Stimulated activated CD8-positive, alpha-beta memory T cell treated with anti-CD3 and anti-CD28 coated beads, Interleukin-12 subunit alpha, Interleukin-12 subunit beta, amount 100 ng/mL, for 24 hours (primary cell): ENCODE data around the gene COL4A1.

ENCODE experiments used
- DNase-seq: peaks from one replicate; pipeline ENCODE4 v3.0.0-alpha.2; 2020; ENCODE audit errors: extremely low read depth

COL4A1 gene

DNA sequence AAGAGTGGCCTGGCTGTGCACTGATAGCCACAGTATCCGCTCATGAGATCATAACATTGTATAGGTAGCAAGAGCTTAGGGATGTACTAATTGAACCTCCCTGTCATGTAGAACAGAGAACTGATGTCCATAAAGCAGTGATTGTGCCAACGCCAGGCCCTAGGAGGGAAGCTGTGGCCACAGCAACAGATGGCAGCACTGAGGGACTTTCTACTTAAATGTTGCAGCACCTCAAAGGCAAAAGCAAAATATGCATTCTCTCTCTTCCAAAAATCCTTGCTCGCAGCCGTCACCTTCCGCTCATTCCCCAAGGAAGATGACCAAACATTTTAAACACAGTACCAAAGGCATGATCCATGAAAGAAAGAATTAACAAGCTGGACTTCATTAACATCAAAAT is 32.3 kb downstream of the COL4A1 start:
- no peak for DNase-seq

DNA sequence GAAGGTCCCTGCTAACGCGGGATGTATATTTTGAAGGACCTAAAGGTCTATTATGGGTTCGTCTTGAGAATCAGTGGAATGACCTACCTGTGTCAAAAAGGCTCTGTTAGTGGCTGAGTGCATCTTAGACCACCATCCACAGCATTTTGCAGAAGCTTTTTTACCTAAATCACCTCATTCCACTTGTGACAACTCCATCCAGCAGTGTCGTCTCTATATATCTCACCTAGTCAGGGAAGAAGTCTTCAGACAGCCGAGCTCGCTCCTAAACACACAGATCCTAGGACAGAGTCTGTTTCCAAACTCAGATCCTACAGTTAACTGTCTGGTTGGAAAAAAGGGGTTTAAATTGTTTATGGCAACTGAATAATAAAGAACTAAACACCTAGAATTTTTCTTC is 33.7 kb downstream of the COL4A1 start:
- DNase-seq = no peak

DNA sequence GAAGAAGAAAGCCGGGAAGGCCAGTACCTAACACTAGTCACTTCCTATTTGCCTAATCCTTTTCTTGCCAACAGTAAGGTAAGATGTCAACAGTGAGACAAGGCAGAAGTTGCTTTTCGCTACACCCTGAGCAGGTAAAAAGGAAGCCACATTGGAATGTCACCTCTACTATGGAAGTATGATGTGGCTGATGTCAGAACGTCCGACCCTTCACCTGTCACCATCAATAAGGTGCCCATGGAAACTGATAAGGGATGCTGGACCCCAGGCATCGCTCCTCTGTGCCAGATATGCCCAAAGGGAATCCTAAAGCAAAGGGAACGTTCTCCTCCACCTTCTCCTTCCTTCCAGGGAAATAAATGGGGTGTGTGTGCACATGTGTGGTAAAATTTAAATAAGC is 34.3 kb downstream of the COL4A1 start:
- no peak for DNase-seq

DNA sequence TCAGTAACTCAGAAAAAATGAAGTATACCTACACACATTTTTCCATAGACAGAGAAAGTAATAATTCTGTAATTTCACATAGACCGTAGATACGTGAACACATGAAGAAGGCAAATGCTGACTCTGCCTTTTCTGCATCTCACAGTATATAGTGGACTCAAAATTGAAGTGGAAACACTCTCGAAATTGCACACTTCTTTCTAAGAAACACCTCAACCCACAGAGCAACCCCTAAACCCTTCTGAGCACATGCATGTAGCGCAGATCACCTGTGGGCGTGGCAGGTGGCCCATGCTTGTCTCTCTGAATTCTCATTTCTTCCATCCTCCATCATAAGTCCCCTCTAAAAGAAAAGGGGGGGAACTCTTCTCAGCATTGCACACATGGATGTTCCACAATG is 34.7 kb downstream of the COL4A1 start:
- no peak for DNase-seq

DNA sequence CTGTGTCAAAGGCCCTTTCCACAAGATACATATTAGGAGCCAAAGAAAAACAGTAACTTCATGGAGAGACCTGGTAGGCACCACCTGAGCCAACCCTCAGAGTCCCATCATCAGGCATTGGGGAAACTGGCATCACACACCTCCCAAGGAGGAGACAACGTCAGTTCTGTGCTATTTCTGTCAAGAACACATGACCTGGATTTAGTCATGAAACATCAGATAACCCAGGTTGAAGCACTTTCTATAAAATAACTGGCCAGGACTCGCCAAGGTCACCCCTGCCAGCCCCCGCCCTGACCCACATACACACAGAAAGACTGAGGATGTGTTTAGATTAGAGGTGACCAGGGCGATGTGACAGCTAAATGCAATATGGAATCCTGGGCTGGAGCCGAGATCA is 35.6 kb downstream of the COL4A1 start:
- DNase-seq = no peak

DNA sequence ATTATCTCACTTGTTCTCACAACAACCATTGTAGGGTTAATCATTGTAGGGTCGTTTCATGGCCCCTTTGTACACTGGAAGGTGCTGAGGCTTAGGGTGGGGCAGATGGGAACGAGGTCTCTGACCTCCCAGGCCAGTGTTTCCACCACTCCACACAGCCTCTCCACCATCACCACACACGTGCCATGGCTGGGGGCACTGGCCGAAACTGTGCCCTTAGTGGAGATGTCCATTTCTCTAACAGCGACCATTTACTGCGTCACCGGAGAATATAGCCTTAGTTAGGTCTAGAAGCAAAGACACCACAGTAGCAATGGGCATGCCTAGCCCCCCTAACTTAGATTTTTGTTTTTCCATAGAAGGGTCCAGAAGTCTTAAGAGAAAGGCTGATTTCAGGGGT is 36.5 kb downstream of the COL4A1 start:
- DNase-seq = no peak

DNA sequence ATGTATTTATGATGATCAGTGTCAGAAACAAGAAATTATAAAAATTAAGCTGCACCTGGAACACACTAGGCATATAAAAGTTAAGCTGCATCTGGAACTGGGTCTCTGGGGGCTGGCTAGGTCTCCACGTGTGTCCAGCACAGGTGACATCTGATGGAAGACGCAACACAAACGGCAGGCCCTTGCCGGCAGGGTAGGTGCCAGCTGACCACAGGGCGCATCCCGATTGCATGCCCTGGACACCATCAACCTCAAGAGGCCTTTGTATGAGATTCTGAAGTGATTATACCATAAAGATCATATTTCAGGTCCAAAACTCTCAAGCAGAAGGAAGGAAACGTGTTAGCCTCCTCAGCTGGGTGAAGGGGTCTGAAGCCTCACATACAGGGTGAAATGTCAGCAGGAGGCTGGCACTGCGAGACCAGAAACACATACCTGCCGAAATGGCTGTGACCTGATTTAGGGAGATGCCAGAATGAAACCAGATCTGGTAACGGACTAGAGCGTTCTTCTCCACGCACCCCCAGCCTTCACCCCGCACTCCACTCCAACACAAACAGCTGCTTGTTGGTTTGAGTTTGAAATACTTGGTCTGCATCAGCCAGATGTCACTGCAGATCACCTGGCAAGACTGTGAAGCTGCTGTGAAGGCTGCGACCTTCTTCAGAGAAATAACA is 37.3 kb downstream of the COL4A1 start:
- no peak for DNase-seq

DNA sequence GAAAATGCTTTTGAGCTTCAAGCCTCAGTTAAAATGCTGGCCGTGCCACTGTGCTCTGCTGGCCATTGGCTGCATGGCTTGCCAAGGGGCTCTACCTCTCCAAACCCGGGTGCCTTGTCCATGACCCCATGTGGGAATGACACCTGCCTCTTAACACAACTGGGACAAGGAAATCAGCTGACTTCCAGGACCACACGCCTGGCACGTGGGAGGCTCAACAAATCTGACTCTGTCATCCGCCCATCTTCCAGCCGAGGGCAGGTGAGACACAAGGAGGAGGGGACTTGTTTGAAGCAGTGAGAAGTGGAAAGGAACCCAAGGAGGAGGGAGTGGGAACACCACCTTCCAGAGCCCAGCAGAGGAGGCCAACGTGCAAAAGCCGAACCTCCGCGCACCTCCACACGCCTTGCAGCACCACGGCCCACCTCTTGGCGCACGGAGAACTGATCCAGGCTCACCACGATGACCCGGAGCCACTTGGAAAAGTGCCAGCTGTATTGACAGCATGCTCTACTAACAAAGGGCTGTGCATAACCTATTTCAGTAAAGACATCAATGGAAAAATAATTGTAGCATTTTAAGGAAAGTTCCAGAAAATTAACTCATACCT is 38.3 kb downstream of the COL4A1 start:
- no peak for DNase-seq

DNA sequence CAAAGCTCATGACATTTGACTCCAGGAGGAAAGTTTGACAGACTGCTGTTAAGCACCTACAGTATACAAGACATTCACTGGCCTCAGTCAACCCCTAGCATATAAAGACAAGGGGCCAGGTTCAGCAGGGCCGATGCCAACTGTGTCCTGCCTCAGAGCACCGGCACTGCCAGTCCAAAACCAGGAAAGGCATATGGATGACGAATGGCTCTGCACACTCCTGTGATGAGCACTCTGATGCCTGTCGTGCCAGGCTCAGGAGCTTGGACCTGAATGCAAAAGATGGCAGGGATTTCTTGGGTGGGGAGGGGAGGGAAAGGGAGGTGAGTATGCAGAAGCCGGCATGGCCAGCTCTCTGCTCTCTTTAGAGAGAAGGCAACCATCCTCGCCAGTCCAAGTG is 38.9 kb downstream of the COL4A1 start:
- no peak for DNase-seq

DNA sequence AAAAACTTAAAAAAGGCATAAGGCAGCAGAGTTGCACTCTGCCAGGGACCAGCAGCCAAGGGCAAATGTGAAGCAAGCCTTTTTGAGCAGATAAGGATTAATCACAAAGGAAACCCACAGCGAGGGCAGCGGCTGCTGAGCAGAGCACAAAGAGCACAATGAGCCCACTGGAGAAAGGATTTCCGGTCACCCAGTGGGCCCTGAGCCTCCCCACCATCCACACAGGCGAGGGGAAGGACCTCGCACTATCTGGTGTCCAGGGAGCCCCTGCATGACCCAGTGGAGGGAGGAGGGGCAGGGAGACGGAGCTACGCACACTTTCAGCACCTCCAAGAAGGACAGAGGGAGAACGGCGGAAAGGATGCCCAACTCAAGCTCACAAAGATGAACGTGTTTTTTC is 40.0 kb downstream of the COL4A1 start:
- DNase-seq = no peak

DNA sequence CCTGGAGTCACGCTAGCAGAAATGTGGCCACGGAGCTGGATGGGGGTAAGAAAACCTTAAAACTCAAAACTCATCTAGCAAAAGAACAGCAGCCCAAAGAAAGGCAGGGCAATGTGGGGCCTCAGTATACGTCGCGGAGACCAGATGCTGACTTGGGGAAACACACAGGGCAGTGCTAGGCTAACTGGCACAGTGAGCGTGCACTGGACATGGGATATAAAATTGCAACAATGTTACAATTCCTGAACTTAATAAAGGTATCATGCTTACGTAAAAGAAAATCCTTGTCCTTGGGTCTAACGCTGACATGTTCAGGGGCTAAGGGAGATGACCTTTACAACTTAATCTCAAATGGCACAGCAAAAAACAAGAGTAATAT is 40.5 kb downstream of the COL4A1 start:
- no peak for DNase-seq

DNA sequence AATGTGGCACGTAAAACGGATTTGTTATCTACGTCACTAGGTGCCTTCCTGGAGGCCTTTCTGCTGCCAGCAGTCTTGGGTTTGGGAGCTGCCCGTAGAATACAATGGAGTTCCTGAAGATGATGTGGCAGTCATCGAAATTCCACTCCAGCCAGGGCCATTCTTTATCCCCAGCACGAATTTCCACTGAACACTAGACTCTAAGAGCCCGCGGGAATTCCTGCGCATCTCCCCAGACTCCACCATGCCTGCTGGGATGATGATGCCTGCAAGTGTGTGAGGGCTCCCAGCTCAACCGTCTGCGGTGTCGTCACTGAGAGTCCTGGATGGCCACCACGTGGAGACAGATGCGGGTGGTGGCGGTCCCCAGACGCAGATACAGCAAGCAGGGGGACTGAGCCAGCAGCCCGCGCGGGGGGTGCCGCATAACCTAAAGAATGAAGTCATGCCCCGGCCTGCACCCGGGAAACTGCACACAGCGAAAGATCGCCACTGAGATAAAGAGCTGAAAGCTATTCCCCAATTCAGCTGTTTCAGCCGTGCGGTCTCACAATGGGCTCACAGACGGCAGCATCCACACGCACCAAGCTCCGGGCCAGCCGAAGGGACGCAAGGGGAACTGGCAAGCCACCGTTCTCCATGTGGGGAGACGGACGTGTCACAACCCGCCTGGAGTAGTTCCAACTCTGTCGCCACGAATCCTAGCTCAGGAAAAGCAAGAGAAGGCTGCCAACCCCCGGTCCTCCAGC is 41.1 kb downstream of the COL4A1 start:
- DNase-seq = no peak

DNA sequence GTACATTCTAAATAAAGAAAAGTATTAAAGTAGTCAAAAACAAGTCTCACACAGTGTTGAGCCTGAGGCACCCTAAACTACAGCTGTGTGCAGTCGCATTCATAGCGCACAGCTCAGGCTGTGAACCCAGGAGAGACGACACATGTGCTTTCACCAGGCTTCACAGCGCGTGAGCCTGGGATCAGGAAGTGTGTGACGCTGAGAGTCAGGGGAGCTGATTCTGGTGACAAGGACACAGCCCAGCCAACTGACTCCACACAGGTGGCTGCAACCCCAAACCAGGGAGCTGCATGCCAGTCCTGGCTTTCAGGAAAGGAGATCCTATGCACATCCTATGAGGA is 41.6 kb downstream of the COL4A1 start:
- DNase-seq = no peak

DNA sequence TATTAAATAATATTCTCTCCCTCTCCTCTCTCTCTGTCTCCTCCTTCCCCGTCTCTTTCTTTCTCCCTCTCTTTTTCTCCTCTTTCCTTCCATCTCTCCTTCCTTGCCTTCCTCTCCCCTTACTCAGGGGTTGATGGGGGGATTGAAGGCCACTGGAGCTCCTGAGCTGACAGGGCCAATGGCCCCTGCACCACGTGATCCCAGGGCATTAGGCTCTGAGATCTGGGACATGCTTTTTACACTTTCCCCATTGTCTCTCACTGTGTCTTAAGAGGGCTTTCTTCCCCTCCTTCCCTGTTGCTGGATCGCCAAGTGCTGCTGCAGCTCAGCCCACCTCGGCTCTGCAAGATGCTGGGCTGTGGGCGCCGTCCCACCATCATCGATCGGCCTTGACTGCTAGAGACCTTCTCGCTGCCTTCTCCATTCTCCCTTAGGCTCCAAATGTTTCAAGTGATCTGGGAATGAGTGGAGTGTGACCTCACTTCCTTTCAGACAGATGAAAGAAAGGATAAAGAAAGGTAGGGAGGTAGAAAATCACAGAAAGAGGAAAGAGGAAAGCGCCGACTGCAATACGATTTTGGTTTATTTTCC is 42.2 kb downstream of the COL4A1 start:
- DNase-seq = no peak

DNA sequence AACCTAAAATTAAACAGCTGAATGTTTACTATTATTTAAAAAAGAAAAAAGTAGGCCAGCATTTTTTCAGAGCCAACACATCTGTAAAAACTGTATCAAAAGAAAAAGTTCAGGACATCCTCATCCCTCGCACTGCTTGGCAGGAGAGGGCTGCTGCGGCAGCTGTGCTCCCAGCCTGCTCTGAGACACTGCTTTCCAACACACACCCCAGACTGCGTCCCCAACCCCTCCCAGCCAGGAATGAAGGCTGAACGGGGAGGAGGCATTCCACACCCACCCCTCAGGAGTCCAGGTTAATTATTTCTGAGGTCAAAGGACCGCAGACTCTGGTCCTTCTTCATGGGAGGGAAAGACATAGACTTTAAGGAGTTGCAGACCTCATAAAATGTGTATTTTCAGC is 43.1 kb downstream of the COL4A1 start:
- DNase-seq = no peak

DNA sequence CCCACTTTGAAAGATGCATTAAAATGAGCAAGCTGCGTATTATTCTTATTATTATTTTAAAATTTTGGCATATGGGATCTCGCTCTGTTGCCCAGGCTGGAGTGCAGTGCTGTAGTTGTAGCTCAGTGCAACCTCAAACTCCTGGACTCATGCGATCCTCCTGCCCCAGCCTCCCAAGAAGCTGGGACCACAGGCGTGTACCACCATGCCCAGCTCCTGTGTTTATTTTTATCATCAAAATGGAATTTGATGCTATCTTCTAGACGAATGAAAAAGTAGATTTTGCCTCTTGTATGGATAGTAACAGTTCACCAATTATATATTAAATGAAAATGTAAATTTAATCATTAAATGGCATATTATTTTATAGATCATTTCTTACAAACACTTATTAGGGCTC is 43.6 kb downstream of the COL4A1 start:
- no peak for DNase-seq

DNA sequence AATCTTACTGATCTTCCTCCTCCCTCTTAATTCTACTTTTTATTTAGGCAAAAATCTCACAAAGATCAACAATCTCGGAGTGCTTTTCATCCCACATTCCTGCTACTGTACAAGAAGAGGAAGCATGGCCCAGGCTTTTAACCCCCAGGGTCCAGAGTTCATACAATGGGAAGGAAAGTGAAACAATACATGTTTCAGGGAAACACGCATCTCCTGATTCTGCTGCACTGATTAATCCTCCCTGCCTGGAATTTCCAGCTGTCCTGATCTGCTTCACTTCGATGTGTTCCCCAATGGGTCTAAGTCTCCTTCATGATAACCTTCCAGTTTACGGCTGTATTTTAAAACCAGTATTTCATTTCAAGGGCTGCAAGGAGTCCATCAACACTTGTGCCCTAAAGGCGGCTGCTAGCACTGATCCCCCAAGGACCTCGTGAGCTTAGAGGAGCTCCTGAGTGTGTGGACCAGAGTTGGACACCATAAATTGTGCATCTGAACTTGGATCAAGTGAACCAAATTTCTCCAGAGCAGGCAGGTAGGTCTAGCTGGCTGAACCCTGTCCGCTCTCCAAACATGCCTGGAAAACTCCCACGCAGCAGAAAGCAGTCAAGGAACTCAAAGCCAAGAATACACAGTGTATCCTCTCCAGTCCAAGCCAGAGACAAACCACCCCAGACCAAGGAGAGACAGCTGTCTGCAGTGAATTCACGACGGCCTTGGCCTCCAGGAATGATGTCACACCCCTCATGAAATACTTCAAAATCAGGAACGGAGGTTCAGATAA is 44.3 kb downstream of the COL4A1 start:
- no peak for DNase-seq

DNA sequence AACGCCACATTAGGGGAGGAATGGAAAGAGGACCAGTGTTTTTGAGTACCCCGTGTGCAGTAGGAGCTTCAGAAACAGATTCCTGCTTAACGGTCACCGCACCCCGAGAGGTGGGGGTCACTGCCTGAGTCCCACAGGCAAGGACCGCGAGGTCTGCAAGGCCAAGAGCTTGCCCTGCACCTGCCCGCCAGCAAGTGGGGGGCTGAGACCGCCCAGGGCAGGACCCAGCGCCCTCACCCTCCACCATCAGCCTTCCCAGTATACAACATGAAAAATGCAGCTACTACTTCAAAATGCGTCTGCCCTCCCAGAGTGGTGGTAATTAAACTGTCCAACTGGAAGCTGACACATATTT is 44.9 kb downstream of the COL4A1 start:
- DNase-seq = no peak

DNA sequence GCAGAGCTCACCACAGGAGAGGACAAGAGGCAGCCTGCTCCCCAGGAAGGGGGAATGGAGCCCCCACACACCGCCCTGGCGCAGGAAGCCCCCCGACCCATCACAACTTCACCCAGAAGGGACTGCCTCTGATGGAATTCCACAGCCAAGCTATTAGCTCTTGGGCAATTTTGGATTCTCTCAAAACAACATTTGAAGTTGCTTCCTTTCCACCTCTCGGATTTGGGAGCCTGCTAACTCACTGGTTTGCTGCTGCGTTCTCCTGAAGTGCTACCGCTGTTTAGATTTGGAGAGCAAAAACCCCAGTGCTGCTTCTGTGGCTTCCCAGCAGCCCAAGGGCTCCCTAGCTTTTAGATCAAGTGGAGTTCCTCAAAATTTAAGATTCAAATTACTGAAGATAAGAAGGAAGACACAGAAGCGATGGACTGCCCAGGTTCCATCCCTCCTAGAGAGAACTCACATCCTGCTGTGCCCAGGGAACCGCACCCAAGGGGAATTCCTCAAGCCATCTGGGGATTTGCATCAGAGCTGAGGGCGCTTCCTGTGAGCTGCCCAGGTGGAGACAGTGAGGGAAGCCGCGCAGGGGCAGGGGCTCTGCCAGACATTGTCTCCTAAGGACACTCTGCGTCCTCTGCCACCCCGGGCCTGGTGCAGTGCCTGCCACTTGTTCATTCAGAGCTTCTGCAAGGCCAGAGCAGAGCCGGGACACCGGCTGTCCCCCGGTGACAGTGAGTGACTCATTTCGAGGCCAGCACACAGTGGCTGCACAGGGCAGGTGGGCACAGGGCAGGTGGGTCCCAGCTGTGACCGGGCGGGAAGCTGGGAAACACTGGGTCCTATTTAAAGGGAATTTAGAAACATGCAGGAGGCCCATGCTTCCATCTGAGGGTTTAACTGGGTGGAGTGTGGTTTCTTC is 45.5 kb downstream of the COL4A1 start:
- no peak for DNase-seq

DNA sequence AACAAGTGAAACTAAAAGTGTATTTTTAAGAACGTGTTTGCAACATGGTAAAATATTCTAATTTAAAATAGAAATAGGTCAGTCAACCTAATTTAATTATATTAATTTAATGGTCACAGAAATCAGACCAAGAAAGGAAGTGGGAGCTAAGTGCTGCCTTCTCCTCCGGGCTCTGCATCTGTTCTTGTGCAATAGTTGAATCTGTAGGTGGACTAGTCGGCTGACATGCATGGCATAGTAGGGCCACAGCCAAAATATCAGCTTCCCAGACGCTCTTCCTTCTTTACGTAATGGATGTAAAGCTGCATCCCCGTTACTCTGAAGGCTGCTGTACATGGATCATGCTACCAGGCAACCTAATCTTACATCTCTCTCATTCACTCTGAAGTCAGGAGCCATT is 47.3 kb downstream of the COL4A1 start:
- DNase-seq = no peak

DNA sequence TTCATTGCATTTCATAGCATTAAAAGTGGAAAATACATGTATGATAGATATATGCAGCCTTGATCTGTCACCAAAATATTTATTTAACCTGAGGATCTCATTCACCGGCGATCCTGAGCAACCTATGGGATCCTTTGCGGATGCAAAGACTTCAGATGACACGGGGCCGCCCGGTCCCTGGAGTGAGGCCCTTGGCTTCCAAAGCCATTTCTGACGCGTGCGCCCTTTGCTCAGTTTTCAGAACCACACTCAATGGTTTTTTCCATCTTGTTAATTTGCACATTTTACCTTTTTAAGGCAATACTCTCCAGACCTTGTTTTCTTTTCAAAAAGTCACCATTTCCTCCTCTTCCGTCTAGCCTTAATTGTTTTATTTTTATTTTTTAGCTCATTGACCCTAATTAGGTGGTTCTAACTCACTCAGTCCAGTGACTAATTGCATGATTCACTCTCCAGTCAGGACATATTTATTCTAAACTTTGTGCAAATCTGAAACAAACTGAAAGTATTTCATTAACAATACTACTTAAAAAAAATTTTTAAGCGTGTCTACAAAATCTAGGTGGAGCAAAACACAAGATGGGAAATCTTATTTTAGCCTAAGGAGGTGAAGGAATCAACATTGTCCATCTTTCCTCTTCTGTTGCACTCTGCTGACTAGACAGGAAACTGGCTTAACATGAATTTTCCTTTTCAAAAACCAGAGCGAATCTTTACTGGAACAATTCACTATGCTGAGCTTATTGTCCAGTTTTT is 47.9 kb downstream of the COL4A1 start:
- DNase-seq = no peak
